SK-N-SH treated with all-trans-retinoic acid at 6 μM for 48 hours (cell line): Measurements from ENCODE around the gene NKX1-1.

Source experiments
- ARNTL ChIP-seq: fragments of 450-650 bp; formaldehyde crosslinking; IDR thresholded peaks from 2 replicates; pipeline ENCODE4 v1.5.0; 2020; ENCODE audit warnings: low read depth, mild to moderate bottlenecking, moderate library complexity, borderline replicate concordance
- CREB5 ChIP-seq: fragments of 250-450 bp; sonication (Bioruptor Pico); IDR thresholded peaks from 2 replicates; pipeline ENCODE4 v1.5.1; 2020; ENCODE audit warnings: low read depth, mild to moderate bottlenecking, moderate library complexity
- CSRNP3 ChIP-seq: fragments of 250-450 bp; sonication (Bioruptor Pico); IDR thresholded peaks from 2 replicates; pipeline ENCODE4 v1.5.1; 2021; ENCODE audit warnings: mild to moderate bottlenecking, moderate library complexity
- PATZ1 ChIP-seq: fragments of 250-450 bp; sonication (Bioruptor Pico); IDR thresholded peaks from 2 replicates; pipeline ENCODE4 v1.8.0; 2020; ENCODE audit warnings: mild to moderate bottlenecking, moderate library complexity, borderline replicate concordance
- PPARA ChIP-seq: fragments of 250-450 bp; sonication (Bioruptor Pico); IDR thresholded peaks from 2 replicates; pipeline ENCODE4 v1.5.0; 2020; ENCODE audit warnings: mild to moderate bottlenecking, borderline replicate concordance
- TSHZ2 ChIP-seq: fragments of 250-450 bp; sonication (Bioruptor Pico); IDR thresholded peaks from 2 replicates; pipeline ENCODE4 v1.5.0; 2020; ENCODE audit warnings: mild to moderate bottlenecking, moderate library complexity

- no peak for TF ChIP-seq ARNTL
- no peak for TF ChIP-seq PATZ1
- no peak for TF ChIP-seq CREB5 (CRISPR knock-in tag)
- no peak for TF ChIP-seq TSHZ2
- no peak for TF ChIP-seq PPARA (CRISPR knock-in tag)
- no peak for TF ChIP-seq CSRNP3 (CRISPR knock-in tag)
Observed at GRCh38 chr4:1364217-1364616, 42.0 kb downstream of the NKX1-1 start.
